Epithelial cell of prostate (primary cell): ENCODE results near the gene RPS18.
A peak's percentile ranks its signal among the peaks of the same experiment; 100 is the strongest.
"Not testable (repeated sequence)": the region's sequence is repeated elsewhere in the genome, so short reads cannot be mapped to it uniquely, and the experiment has no call there.

ENCODE experiments used
- DNase-seq: peaks from one replicate; pipeline ENCODE4 v3.0.0-alpha.2; 2011; ENCODE audit warnings: low read depth, low spot score
- H3K27ac ChIP-seq: fragments of 450-650 bp; 2 replicates; pipeline ENCODE4 v1.5.1; 2017; ENCODE audit warnings: mild to moderate bottlenecking

Gene RPS18

DNA sequence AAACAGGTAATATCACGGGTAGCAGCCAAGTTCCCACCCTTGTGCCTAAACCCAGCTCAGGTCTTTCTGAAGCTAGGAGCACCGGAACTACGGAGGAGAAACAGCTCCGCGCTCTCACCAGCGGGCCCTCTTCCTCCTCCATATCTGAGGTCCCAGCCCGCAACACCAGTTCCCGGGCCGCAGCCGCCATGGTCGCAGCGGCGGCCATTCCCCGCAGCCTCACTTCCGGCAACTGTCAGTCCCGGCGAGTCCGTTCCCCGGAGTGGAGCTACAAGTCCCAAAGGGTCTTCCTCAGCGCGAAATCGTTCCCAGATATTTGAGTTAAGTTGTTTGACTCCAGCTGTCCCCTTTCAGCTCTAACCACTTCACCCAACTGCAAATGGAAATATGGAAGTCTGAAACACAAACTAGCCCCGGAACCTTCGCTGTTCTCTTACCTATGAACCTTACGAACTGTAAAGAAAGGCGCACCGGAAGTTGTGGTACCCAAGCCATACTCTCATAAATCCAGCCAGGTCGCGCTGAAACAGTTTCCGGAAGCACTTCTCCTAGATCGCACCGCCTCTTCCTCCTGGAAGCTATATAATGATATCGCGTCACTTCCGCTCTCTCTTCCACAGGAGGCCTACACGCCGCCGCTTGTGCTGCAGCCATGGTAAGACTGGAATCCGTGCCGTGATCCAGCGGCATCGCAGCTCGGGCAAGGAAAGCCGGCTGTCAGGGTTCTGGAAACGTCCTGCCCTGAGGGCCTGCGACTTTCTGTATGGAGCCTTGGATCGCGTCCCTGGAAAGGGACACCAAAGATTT, at the start of gene RPS18, which contains the start of gene VPS52:
Gene RPS18 (plus strand): TSS at position 608 of the 807 bp plus-strand sequence. CDS start 45 bp downstream, at position 653.
Gene VPS52 (minus strand): TSS at position 409 of the 807 bp plus-strand sequence. CDS start 201 bp downstream, at position 208.
- peak; percentile 98 for DNase-seq
- peak within 1 kb of the TSS; percentile 90 for H3K27ac ChIP-seq

DNA sequence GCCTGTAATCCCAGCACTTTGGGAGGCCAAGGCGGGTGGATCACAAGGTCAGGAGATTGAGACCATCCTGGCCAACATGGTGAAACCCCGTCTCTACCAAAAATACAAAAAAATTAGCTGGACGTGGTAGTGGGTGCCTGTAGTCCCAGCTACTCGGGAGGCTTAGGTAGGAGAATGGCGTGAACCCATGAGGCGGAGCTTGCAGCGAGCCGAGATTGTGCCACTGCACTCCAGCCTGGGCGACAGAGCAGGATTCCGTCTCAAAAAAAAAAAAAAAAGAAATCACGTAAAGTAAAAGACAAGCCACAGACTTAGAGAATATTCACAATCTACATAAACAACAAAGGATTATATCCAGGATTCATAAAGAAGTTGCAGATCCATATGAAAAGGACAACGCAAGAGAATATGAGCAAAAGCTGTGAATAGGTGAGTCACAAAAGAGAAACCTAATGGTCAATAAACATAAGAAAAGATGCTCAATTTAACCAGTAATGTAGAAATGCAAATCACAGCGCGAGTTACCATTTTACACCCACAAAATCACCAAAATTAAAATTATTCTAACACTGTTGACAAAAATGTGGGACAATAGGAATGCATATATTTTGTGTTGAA, 45.3 kb upstream of the RPS18 start:
- DNase-seq, H3K27ac ChIP-seq: not testable (repeated sequence)

DNA sequence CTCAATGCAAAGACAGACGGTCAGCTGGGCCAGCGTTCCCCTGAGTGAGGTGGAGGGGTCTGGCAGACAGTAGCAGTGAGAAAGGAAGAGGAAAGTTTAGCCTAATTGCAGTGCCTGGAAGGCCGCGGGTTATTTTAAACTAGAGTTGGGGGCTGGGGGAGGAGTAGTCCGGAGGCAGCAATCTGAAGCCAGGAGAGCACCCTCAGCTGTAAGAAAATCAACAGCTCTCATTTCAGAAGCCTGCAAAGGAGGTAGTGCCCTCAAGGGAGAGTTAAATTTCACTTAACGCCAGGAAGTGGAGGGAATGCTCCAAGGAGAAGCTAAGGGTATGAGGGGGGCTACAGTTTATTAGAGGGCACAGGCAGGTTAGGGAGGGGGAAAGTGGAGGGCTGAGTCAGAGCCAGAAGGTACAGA, 36.6 kb upstream of the RPS18 start:
- no peak for DNase-seq
- H3K27ac ChIP-seq, result no peak overlapping the region

DNA sequence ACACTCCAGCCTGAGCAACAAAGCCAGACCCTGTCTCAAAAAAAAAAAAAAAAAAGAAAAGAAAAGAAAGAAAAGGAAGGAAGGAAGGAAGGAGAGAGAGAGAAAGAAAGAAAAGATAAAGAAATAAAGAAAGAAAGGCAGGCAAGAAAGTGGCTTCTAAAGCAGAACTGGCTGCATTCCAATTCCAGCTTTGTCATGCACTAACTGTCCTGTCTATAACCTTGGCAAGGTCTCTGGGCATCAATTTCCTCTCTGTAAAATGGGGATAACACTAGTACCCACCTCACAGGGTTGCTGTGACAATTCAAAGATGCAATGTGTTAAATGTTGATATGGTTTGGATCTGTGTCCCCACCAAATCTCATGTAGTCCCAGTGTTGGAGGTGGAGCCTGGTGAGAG, 35.5 kb upstream of the RPS18 start:
- no peak overlapping the region for H3K27ac ChIP-seq
- DNase-seq, result no peak

DNA sequence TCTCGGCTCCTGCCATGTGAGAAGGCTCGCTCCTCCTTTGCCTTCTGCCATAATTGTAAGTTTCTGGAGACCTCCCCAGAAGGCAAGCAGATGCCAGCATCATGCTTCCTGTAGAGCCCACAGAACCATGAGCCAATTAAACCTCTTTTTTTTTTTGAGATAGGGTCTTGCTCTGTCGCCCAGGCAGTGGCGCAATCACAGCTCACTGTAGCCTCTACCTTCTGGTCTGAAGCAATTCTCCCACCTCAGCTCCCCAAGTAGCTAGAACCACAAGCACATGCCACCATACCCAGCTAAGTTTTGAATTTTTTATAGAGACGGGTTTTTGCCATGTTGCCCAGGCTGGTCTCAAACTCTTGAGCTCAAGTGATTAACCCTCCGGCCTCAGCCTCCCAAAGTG, 35.0 kb upstream of the RPS18 start:
- H3K27ac ChIP-seq, result no peak overlapping the region
- no peak for DNase-seq

DNA sequence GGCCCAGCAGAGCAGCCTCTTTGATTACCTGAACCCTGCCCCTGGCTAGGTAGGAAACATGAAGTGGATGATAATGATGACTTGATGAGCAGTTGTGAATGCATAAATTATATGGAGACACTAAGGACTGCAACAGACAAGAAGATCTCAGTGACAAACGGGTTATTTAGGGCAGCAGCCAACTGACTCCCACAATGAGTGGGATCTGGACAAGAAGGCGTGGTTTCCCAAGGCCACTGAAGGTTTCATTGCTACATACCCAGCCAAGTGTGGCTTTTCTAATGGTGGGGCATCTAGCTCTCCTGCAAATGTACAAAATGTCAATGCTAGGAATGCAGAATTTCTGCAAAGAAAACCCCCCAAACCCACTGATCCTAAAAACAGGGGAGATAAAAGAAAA, 34.1 kb upstream of the RPS18 start:
- H3K27ac ChIP-seq, result no peak overlapping the region
- DNase-seq, result no peak

DNA sequence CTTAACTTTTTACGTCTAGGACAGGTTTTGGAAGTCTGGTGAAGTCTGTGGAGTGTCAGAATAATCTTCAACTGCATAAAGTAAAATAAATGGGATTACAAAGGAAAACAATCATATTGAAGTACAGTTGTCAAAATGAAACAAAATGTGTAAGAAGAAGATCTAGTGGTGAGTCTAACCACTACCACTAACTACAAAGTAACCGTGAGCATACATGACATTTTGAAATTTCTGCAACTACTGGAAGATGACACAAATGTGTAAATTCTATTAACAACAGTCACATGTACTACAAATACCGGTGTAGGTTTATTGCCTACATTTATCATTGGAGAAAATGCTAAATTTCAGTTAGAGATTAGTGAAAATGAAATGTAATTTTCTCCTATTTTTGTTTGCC, 29.9 kb upstream of the RPS18 start:
- H3K27ac ChIP-seq, result no peak overlapping the region
- DNase-seq, result no peak

DNA sequence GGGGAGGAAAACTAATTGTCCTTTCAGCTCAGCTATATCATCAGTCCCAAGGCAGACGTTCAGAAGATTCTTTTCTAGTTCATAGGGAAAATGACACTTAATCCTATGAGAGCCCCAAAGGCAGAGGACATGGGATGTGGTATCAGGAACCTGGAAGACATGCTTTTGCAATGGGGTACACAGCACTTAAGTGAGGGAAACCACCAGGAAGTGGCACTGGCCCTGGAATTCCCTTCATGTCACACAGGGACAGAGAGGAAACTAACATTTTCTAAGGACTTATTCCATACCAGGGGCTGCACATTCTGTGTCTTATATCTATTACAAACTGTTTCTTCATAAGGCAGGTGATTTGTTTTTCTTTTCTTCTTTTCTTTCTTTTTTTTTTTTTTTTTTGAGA, 28.4 kb upstream of the RPS18 start:
- no peak for DNase-seq
- H3K27ac ChIP-seq, result no peak overlapping the region

DNA sequence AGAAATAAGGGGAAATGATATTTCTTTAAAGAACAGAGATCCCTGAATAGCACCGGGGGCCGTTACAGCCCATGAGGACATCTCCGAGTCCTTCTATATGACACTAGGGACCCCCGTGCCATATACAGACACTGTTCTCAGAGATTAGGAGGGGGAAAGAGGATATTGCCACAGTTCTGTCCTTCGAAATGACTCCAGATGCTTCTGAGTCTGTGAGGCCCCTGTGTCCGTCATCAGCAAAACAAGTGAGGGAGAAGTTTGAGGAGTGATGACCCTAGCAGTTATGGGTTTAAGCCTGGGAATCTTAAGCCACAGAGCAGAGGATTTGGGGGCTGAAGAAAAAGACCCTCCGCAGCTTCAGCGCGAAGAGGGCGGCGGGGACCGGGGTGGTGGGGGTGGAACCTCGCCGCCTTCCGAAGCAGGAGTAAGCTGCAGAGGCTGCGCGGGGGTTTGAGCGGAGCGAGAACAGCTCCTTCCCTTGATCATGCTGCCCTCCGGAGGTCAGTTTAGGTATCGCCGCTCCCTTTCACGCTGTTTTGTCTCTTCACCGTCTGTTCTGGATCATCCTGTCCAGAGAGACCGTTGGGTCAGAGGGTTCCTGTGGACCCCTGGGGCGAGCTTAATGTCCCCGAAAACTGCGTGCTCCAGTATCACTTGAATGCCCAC, 23.8 kb upstream of the RPS18 start:
- no peak for DNase-seq
- peak overlapping the region; percentile 95 for H3K27ac ChIP-seq

DNA sequence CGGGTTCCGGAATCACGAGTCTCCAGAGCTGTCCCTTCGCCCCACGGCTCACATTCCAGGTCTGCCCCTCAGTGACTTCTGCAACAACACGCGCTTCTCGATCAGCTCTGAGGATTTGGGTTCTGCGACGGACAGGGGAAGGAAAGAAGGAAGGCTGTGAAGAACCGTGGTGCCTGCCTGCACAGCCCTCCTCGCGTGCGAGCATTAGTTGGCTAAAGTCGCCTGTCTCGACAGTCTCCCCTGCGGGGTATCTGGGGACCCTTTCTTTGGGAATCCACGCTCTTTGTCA, 23.3 kb upstream of the RPS18 start:
- DNase-seq, result no peak
- H3K27ac ChIP-seq, result peak overlapping the region; percentile 95

DNA sequence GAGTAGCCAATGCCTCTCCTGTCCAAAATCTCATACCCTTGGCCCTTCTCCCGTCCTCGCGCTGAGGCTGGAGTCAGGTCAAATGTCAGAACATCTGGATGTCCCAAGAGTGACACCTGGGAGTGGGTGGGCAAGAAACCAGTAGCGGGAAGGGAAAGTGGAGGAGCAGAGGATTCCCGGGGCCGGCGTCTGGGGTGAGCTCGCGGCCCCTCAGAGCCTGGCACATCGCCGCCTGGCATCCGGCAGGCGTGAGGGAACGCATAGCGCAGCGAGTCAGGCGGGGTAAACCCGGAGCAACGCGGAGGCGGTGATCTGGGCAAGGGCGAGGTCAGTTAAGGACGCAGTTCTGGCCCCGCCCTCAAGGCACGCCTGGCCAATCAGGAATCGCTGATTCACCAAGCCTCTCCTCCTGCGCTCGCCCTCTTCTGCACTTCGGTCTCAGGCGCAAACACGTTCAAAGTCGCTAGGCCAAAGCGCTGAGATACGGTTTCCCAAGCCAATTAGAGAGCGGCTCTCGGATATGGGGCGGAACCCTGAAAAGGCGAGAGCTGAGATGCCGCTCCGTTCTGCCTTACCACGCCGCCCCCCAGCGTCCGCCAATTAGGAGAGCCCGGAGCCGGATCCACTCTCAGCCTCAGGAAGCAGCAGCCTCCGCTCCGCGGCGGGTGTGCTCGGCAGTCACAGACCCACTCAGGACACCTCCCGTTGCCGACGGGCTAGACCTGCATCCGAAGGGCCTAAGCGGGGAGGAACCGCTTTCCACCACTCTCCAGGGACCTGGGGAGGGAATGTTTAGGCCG, 22.7 kb upstream of the RPS18 start:
- peak overlapping the region; percentile 95 for H3K27ac ChIP-seq
- peak; percentile 97 for DNase-seq

DNA sequence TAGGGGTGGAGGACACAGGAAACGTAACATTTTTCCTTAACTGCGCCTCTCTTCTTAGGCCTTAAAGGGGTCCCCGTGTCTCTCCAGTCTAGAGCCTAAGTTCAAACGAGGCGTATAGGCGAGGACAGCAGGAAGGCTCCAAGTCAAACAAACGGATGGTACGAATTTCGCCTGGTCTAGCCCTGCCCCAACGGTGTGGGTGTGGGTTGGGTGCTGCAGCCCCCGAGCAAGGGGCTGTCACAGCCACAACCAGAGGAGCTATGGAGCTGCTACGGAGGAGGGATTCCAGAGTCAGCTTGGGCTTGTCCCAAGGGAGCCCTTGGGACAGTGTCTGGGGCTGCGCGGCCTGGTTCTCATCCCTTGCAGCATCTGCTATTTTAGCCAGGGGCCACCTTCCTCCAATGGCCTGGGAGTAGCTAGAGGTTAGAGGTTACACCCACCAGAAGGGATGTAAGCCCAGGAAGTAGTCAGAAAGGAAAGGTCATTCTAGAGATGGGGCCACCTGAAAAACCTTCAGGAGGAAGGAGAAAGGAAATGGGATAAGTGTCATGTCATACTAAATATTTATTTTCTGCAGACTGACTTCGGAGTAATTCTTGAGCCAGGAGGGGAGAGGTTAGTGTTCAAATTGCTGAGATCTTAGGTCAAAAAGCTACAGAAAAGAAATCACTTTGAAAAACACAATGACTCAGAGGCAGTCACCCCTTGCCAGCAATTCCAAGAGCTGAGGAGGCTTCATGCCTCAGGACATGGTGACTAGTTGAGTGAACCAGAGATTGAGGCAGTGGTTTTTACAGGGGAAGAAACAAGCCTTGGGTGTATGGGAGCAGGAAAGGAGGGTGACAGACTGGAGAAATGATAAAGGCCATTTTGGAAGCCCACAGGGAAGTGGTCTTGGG, 21.9 kb upstream of the RPS18 start:
- H3K27ac ChIP-seq, result peak overlapping the region; percentile 95
- DNase-seq, result peak; percentile 64

DNA sequence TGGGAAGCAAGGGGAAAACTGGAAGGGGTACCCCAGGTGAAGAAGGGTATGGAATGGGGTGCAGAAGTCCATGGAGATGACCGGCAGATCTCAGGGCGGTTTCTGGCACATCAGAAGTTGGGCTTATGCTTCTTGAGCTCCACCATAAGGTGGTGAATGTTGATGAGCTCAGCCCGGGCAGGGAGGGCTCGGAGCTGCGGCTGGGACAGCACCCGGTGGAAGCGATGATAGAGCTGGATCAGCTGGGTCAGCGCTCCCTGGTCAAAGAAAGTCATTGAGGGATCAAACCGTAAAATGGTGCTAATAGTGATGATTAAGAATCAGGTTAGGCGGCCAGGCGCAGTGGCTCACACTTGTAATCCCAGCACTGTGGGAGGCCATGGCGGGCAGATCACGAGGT, 21.1 kb upstream of the RPS18 start:
- H3K27ac ChIP-seq, result peak overlapping the region; percentile 95
- no peak for DNase-seq

DNA sequence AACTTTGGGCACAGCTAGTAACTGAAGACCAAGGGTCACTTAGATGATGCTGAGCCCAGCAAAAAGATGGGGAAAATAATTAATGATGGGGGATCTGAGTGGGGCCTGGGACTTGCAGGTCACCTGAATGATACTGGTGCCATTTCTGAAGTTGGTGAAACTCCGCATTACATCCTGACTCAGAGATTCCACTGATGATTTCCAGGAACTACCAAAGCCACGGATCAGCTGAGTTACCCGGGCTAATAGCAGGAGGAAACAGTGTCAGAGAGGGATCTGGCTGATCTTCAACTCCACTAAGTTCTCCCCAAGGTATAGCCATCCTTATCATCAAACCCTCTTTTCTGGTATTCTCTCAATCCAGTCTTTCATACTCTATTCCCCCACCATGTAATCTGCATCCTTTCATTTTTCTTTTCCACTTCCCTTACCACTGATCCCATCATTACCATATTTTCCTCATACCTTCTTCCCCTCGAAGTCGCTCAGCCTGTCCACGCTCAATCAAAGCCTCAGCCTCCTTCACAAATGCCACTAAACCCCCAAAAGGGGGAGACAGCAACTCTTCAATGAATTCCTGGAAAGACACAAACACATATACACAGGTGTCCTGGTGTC, 20.4 kb upstream of the RPS18 start:
- no peak for DNase-seq
- H3K27ac ChIP-seq, result no peak overlapping the region

DNA sequence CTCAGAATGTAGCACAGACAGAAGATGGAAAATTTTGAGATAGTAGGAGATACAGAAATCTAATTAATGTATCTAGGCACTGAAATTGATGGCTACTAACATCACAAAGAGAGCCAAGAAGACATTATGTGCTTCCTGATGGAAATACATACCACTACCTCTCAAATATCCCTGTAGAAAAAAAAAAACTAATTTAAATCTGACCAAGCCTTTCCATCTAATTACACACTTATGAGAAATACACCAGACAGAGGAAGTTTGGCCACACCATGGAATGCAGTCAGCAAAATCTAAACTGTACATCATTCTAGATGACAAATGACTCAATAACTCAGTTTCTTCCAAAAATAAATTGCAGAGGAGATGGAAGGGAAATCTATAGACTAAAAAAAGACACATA, 19.1 kb upstream of the RPS18 start:
- no peak for DNase-seq

DNA sequence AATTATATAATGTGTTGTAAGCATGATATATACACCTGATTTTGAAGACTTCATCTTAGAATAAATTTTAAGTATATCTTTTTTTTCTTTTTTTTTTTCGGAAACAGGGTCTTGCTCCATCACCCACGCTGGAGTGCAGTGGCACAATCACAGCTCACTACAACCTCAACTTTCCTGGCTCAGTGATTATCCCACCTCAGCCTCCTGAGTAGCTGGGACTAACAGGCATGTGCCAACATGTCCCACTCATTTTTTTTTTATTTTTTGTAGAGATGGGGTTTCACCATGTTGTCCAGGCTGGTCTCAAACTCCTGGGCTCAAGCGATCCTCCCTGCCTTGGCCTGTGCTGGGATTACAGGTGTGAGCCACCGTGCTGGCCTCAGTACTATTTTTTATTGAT, 17.3 kb upstream of the RPS18 start:
- DNase-seq, result no peak
- H3K27ac ChIP-seq, result no peak overlapping the region

More for the DNA sequence above, 19.1 kb upstream of the RPS18 start:
- peak overlapping the region; percentile 1 for H3K27ac ChIP-seq

DNA sequence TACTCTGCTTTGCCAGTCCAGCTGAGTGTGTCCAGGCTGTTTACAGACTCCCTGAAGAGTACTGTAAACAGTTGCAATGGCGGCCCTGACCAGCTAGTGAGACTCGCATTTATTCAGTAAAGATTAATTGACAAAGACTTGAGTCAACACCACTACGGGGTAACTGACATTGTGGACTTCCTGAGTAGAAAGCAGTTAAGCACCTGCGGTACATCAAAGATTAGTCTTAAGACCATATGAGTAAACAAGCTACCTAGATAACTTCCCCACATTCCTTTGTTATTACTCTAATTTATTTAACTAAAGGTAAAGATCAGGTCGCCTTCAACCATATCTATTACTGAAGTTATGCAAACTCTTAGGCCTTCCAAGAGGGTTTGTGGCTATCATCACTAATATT, 12.8 kb upstream of the RPS18 start:
- peak; percentile 72 for DNase-seq
- peak overlapping the region; percentile 28 for H3K27ac ChIP-seq

DNA sequence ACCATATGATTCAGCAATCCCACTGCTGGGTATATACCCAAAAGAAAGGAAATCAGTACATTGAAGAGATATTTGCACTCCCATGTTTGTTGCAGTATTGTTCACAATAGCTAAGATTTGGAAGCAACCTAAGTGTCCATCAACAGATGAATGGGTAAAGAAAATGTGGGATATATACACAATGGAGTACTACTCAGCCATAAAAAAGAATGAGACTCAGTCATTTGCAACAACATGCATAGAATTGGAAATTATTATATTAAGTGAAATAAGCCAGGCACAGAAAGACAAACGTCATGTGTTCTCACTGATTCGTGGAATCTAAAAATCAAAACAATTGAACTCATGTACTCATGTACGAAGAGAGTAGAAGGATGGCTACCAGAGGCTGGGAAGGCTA, 9.4 kb upstream of the RPS18 start:
- not testable (repeated sequence) for DNase-seq, H3K27ac ChIP-seq

DNA sequence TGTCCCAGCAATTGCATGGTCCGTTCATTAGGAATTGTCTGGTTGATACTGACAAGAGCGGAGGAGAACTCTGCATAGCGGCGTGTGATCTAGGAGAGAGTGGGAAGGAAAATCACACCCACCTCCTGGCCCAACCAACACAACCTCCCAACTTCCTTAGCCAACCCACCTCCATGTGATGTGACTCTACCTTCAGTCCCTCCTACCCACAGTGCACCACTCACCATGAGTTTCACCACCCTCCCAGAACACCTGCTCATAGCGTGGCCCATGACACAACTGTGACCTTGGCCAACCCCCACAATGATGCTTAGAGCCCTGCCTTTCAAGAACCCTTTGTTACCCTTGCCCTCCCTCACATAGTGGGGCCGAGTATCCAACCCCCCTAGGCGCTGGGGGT, 7.9 kb upstream of the RPS18 start:
- H3K27ac ChIP-seq, result no peak overlapping the region
- DNase-seq, result no peak
